ENCODE measurements around the gene ADAM30. TPM values are rescaled to one million over a fixed set of nuclear protein-coding genes. Genes with fewer than 3 reads are reported as not detected.
A peak's percentile ranks its signal among the peaks of the same experiment; 100 is the strongest.
"Not testable (repeated sequence)": the region's sequence is repeated elsewhere in the genome, so short reads cannot be mapped to it uniquely, and the experiment has no call there.

The ADAM30 gene
- total and polyA plus RNA-seq, 2 of the 13 experiments (the other 11 are each of a cell fraction or from before 2014, with no cell fraction given) = not detected

GRCh38 chr1:119853155-119853554 is 43.2 kb downstream of the ADAM30 start (continued):
- TF ChIP-seq ELF4 (CRISPR knock-in tag; IDR thresholded peaks at IDR 0.05; ENCODE audit: borderline replicate concordance) (no peak), ARID3A (IDR thresholded peaks at IDR 0.05; ENCODE audit: low read depth, low read length) (no peak), ZNF746 (CRISPR knock-in tag; IDR thresholded peaks at IDR 0.05) (no peak), SATB2 (CRISPR knock-in tag; IDR thresholded peaks at IDR 0.05) (no peak), SUZ12 (IDR thresholded peaks at IDR 0.05; ENCODE audit: low read depth, low read length) (no peak), ZNF34 (CRISPR knock-in tag; IDR thresholded peaks at IDR 0.05; ENCODE audit: borderline replicate concordance) (no peak), U2AF2 (IDR thresholded peaks at IDR 0.05; ENCODE audit: low read depth, low read length) (no peak), ARNT2 (CRISPR knock-in tag; IDR thresholded peaks at IDR 0.05; ENCODE audit: low read depth) (no peak), SNAI1 (CRISPR knock-in tag; IDR thresholded peaks at IDR 0.05; ENCODE audit: borderline replicate concordance) (no peak), CHCHD3 (CRISPR knock-in tag; IDR thresholded peaks at IDR 0.05) (no peak)

- 25% methylated on average over 6 of the region's 6 CpGs for WGBS (ENCODE audit: low lambda C conversion rate)
- ATAC-seq; H3K27me3 ChIP-seq (ENCODE audit: control insufficient read depth in 1 of 2, insufficient read depth in 2 of 2, low read length in 2 of 2); H3K9me3 ChIP-seq (ENCODE audit: low read length); H3K9ac ChIP-seq (ENCODE audit: insufficient read depth, low read depth, low read length); in situ Hi-C loops (cut with HindIII; ENCODE audit: extremely low pct_ligation_motif_present, low pct_unique_long_range_greater_than_20kb); H3K79me2 ChIP-seq (ENCODE audit: insufficient read depth, low read length); POLR2A ChIA-PET; BruUV-seq (replicated peaks); DNase-seq (ENCODE audit: low spot score); CTCF ChIA-PET (ENCODE audit: low intra/inter-chr PET ratio, low total read pairs); H2AFZ ChIP-seq (ENCODE audit: low read length); H3K4me1 ChIP-seq (ENCODE audit: insufficient read depth, low read length); H3K4me3 ChIP-seq (replicated peaks in 1 of 3; ENCODE audit: insufficient read depth in 1 of 3, low read depth in 2 of 3, low read length in 3 of 3); H4K20me1 ChIP-seq (ENCODE audit: insufficient read depth, low read length); FAIRE-seq; H3K36me3 ChIP-seq (replicated peaks in 1 of 2; ENCODE audit: control insufficient read depth in 1 of 2, insufficient read depth in 2 of 2, low read length in 2 of 2); H3K4me2 ChIP-seq (ENCODE audit: low read depth, low read length); H3K27ac ChIP-seq (ENCODE audit: extremely low read length, insufficient read depth, low read length); intact Hi-C loops (cut with micrococcal nuclease; ENCODE audit: unreplicated experiment): not testable (repeated sequence)
- peak; percentile 35 for TF ChIP-seq CTCF (CRISPR knock-in tag; IDR thresholded peaks at IDR 0.05)
Observed at GRCh38 chr1:119844206-119844605, 52.1 kb downstream of the ADAM30 start.

Other genes with a start within 250 kb of the ADAM30 start
- gene ZNF697, start 248.2 kb downstream of the ADAM30 start, total RNA-seq (2016; rRNA removed; fragmentation: Illumina TruSeq; extraction: Trizol) = 7.1 and 7.3 TPM in 2 replicates
- gene ZNF697, start 248.2 kb downstream of the ADAM30 start, polyA plus RNA-seq (2011; rRNA removed) = 2.3 and 2.5 TPM in 2 replicates
- 133 and 163 TPM in 2 replicates for gene PHGDH, start 184.6 kb downstream of the ADAM30 start, total RNA-seq (2016; rRNA removed; fragmentation: Illumina TruSeq; extraction: Trizol)
- gene PHGDH, start 184.6 kb downstream of the ADAM30 start, polyA plus RNA-seq (2011; rRNA removed) = 95.8 and 115 TPM in 2 replicates
- 1.5 and 1.6 TPM in 2 replicates for gene HMGCS2, start 127.6 kb downstream of the ADAM30 start, total RNA-seq (2016; rRNA removed; fragmentation: Illumina TruSeq; extraction: Trizol)
- 0.44 and 0.60 TPM in 2 replicates for gene HMGCS2, start 127.6 kb downstream of the ADAM30 start, polyA plus RNA-seq (2011; rRNA removed)
- not detected in 2 replicates for gene REG4, start 85.1 kb downstream of the ADAM30 start, total RNA-seq (2016; rRNA removed; fragmentation: Illumina TruSeq; extraction: Trizol)
- not detected in 2 replicates for gene REG4, start 85.1 kb downstream of the ADAM30 start, polyA plus RNA-seq (2011; rRNA removed)
- gene NOTCH2, start 173.1 kb upstream of the ADAM30 start, total RNA-seq (2016; rRNA removed; fragmentation: Illumina TruSeq; extraction: Trizol) = 6.2 and 11.4 TPM in 2 replicates
- gene NOTCH2, start 173.1 kb upstream of the ADAM30 start, polyA plus RNA-seq (2011; rRNA removed) = 4.0 and 4.3 TPM in 2 replicates

Data from HepG2 (cell line).